HepG2 (cell line): ENCODE measurements around the gene PCDHB14. TPM values are rescaled to one million over a fixed set of nuclear protein-coding genes. Genes with fewer than 3 reads are reported as not detected.

Experiments used
- RARG ChIP-seq: sonication (generic); formaldehyde crosslinking; IDR thresholded peaks from 2 replicates; pipeline ENCODE4 v1.4.0; 2020; ENCODE audit warnings: low read depth, mild to moderate bottlenecking, missing genetic modification reagents
- polyA plus RNA-seq, 8 experiments: library from polyadenylated mRNA; depleted of rRNA in 3 of 8; stranded (reverse) in 7 of 8; unstranded in 1 of 8; fragments of >200 nt; fragmentation: Illumina TruSeq in 4 of 8; extraction: Trizol in 4 of 8; gene quantifications; 2 replicates each; pipeline versions ENCODE4 v1.2.1 to v1.2.3, GENCODE V29; 2011 to 2016; ENCODE audit warnings: low read depth in 4 of 8, missing spikeins in 1 of 8, mixed read lengths in 1 of 8; ENCODE audit not compliant: insufficient read depth in 1 of 8
- total RNA-seq, 5 experiments: library from RNA; depleted of rRNA; stranded (reverse); fragments of >200 nt; fragmentation: Illumina TruSeq; extraction: Trizol; gene quantifications; 2 replicates each; pipeline ENCODE4 v1.2.3, GENCODE V29; 2016; ENCODE audit warnings: low read depth in 1 of 5
- TF ChIP-seq, protein P1 (sequence below): sonication (generic); formaldehyde crosslinking; IDR thresholded peaks from one replicate; pipeline ENCODE4 v1.5.1; 2020; ENCODE audit warnings: mild to moderate bottlenecking, missing genetic modification reagents; ENCODE audit errors: not compliant biosample characterization
- TF ChIP-seq, protein P2 (sequence below): sonication (generic); formaldehyde crosslinking; IDR thresholded peaks from 2 replicates; pipeline ENCODE4 v1.4.0; 2020; ENCODE audit warnings: mild to moderate bottlenecking, missing genetic modification reagents, borderline replicate concordance

The PCDHB14 gene
- total and polyA plus RNA-seq, 2 of the 13 experiments (the other 11 are each of a cell fraction or from before 2014, with no cell fraction given) = 0.37 to 0.40 TPM

DNA sequence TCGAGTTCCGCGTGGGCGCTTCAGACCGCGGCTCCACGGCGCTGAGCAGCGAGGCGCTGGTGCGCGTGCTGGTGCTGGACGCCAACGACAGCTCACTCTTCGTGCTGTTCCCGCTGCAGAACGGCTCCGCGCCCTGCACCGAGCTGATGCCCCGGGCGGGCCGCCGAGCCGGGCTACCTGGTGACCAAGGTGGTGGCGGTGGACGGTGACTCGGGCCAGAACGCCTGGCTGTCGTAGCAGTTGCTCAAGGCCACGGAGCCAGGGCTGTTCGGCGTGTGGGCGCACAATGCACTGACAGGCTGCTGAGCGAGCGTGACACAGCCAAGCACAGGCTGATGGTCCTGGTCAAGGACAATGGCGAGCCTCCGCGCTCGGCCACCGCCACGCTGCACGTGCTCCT lies 18.4 kb downstream of the PCDHB14 start (continued):
- TF ChIP-seq, protein P1, sequence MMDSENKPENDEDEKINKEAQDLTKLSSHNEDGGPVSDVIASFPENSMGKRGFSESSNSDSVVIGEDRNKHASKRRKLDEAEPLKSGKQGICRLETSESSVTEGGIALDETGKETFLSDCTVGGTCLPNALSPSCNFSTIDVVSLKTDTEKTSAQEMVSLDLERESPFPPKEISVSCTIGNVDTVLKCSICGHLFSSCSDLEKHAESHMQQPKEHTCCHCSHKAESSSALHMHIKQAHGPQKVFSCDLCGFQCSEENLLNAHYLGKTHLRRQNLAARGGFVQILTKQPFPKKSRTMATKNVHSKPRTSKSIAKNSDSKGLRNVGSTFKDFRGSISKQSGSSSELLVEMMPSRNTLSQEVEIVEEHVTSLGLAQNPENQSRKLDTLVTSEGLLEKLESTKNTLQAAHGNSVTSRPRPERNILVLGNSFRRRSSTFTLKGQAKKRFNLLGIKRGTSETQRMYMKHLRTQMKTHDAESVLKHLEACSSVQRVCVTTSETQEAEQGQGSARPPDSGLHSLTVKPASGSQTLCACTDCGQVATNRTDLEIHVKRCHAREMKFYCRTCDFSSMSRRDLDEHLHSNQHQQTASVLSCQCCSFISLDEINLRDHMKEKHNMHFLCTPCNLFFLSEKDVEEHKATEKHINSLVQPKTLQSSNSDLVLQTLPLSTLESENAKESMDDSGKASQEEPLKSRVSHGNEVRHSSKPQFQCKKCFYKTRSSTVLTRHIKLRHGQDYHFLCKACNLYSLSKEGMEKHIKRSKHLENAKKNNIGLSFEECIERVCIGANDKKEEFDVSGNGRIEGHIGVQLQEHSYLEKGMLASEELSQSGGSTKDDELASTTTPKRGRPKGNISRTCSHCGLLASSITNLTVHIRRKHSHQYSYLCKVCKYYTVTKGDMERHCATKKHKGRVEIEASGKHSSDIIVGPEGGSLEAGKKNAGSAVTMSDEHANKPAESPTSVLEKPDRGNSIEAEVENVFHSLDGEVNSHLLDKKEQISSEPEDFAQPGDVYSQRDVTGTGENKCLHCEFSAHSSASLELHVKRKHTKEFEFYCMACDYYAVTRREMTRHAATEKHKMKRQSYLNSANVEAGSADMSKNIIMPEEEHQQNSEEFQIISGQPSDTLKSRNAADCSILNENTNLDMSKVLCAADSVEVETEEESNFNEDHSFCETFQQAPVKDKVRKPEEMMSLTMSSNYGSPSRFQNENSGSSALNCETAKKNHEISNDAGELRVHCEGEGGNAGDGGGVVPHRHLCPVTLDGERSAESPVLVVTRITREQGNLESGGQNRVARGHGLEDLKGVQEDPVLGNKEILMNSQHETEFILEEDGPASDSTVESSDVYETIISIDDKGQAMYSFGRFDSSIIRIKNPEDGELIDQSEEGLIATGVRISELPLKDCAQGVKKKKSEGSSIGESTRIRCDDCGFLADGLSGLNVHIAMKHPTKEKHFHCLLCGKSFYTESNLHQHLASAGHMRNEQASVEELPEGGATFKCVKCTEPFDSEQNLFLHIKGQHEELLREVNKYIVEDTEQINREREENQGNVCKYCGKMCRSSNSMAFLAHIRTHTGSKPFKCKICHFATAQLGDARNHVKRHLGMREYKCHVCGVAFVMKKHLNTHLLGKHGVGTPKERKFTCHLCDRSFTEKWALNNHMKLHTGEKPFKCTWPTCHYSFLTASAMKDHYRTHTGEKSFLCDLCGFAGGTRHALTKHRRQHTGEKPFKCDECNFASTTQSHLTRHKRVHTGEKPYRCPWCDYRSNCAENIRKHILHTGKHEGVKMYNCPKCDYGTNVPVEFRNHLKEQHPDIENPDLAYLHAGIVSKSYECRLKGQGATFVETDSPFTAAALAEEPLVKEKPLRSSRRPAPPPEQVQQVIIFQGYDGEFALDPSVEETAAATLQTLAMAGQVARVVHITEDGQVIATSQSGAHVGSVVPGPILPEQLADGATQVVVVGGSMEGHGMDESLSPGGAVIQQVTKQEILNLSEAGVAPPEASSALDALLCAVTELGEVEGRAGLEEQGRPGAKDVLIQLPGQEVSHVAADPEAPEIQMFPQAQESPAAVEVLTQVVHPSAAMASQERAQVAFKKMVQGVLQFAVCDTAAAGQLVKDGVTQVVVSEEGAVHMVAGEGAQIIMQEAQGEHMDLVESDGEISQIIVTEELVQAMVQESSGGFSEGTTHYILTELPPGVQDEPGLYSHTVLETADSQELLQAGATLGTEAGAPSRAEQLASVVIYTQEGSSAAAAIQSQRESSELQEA = no peak
- TF ChIP-seq, protein P2, sequence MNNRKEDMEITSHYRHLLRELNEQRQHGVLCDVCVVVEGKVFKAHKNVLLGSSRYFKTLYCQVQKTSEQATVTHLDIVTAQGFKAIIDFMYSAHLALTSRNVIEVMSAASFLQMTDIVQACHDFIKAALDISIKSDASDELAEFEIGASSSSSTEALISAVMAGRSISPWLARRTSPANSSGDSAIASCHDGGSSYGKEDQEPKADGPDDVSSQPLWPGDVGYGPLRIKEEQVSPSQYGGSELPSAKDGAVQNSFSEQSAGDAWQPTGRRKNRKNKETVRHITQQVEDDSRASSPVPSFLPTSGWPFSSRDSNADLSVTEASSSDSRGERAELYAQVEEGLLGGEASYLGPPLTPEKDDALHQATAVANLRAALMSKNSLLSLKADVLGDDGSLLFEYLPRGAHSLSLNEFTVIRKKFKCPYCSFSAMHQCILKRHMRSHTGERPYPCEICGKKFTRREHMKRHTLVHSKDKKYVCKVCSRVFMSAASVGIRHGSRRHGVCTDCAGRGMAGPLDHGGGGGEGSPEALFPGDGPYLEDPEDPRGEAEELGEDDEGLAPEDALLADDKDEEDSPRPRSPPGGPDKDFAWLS (CRISPR knock-in tag) = no peak
- no peak for TF ChIP-seq RARG (CRISPR knock-in tag)
- TF ChIP-seq, all 625 proteins: peak for 0
